Measurements from ENCODE around the gene FKBP15. TPM values are rescaled to one million over a fixed set of nuclear protein-coding genes. Genes with fewer than 3 reads are reported as not detected.

FKBP15 gene
- polyA plus RNA-seq, 1 donor (not counting 4 experiments of a cell fraction or from before 2014, with no cell fraction given): 22.4 TPM

- Histone ChIP-seq H3K9me3 (ENCODE audit: control insufficient read depth, low read depth, low read length) (no peaks in the 10 kb centered on the region), H3K9me1 (ENCODE audit: control insufficient read depth, extremely low read depth, insufficient read depth, low read length) (no peaks in the 10 kb centered on the region), H3K79me2 (ENCODE audit: control insufficient read depth, insufficient read depth, low read length) (no peaks in the 10 kb centered on the region), H3K4me1 (ENCODE audit: control insufficient read depth, extremely low read depth, insufficient read depth, low read length) (no peaks in the 10 kb centered on the region), H3K27ac (ENCODE audit: control insufficient read depth, insufficient read depth, low read length) (no peak overlapping the region), H3K4me2 (ENCODE audit: control insufficient read depth, extremely low read depth, insufficient read depth, low read depth, low read length) (no peak overlapping the region), H3K36me3 (ENCODE audit: control insufficient read depth in 2 of 2, extremely low read depth in 1 of 2, insufficient read depth in 2 of 2, low read length in 2 of 2) (peaks cover 11 to 13% of the 10 kb centered on the region in 2 experiments), H3K27me3 (ENCODE audit: control insufficient read depth, extremely low read depth, insufficient read depth, low read length) (no peaks in the 10 kb centered on the region), H4K20me1 (ENCODE audit: control insufficient read depth, extremely low read depth, insufficient read depth, low read length) (no peaks in the 10 kb centered on the region), H3K9ac (ENCODE audit: control insufficient read depth, extremely low read depth, insufficient read depth, low read length) (no peak overlapping the region), H2AFZ (ENCODE audit: control insufficient read depth, low read length) (no peak overlapping the region), H3K4me3 (ENCODE audit: control insufficient read depth in 2 of 3, extremely low read depth in 1 of 3, insufficient read depth in 2 of 3, low read depth in 1 of 3, low read length in 3 of 3) (no peak overlapping the region)
- TF ChIP-seq EZH2 (IDR thresholded peaks at IDR 0.05; ENCODE audit: low read length): no peak
- TF ChIP-seq, protein P1, sequence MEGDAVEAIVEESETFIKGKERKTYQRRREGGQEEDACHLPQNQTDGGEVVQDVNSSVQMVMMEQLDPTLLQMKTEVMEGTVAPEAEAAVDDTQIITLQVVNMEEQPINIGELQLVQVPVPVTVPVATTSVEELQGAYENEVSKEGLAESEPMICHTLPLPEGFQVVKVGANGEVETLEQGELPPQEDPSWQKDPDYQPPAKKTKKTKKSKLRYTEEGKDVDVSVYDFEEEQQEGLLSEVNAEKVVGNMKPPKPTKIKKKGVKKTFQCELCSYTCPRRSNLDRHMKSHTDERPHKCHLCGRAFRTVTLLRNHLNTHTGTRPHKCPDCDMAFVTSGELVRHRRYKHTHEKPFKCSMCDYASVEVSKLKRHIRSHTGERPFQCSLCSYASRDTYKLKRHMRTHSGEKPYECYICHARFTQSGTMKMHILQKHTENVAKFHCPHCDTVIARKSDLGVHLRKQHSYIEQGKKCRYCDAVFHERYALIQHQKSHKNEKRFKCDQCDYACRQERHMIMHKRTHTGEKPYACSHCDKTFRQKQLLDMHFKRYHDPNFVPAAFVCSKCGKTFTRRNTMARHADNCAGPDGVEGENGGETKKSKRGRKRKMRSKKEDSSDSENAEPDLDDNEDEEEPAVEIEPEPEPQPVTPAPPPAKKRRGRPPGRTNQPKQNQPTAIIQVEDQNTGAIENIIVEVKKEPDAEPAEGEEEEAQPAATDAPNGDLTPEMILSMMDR (optimal IDR thresholded peaks at IDR 0.05 in 1 of 3, IDR thresholded peaks at IDR 0.05 in 1 of 3, conservative IDR thresholded peaks at IDR 0.05 in 1 of 3; ENCODE audit: extremely low read depth in 1 of 3, insufficient read depth in 2 of 3, low read length in 3 of 3): no peak
- dilution Hi-C loops (cut with MboI; ENCODE audit: extremely low pct_ligation_motif_present, low sequenced_read_pairs): loop anchor here (10.0 kb wide), 1 partner anchor 225 kb away; no protein-coding TSS in a partner anchor
- DNase-seq (ENCODE audit: low read depth, low spot score) (no peak), FAIRE-seq (no peak)
Measured at GRCh38 chr9:113199683-113200329, 21.3 kb downstream of the FKBP15 start.

- no peak for FAIRE-seq
- no peak for DNase-seq (ENCODE audit: low read depth, low spot score)
- Histone ChIP-seq H3K9me1 (ENCODE audit: control insufficient read depth, extremely low read depth, insufficient read depth, low read length) (no peaks in the 10 kb centered on the region), H4K20me1 (ENCODE audit: control insufficient read depth, extremely low read depth, insufficient read depth, low read length) (no peaks in the 10 kb centered on the region), H3K36me3 (ENCODE audit: control insufficient read depth in 2 of 2, extremely low read depth in 1 of 2, insufficient read depth in 2 of 2, low read length in 2 of 2) (peaks cover 7% of the 10 kb centered on the region in 2 experiments), H3K4me1 (ENCODE audit: control insufficient read depth, extremely low read depth, insufficient read depth, low read length) (peaks cover 14% of the 10 kb centered on the region), H2AFZ (ENCODE audit: control insufficient read depth, low read length) (no peak overlapping the region), H3K79me2 (ENCODE audit: control insufficient read depth, insufficient read depth, low read length) (no peaks in the 10 kb centered on the region), H3K4me3 (ENCODE audit: control insufficient read depth in 2 of 3, extremely low read depth in 1 of 3, insufficient read depth in 2 of 3, low read depth in 1 of 3, low read length in 3 of 3) (no peak overlapping the region), H3K4me2 (ENCODE audit: control insufficient read depth, extremely low read depth, insufficient read depth, low read depth, low read length) (no peak overlapping the region), H3K9me3 (ENCODE audit: control insufficient read depth, low read depth, low read length) (no peaks in the 10 kb centered on the region), H3K9ac (ENCODE audit: control insufficient read depth, extremely low read depth, insufficient read depth, low read length) (no peak overlapping the region), H3K27me3 (ENCODE audit: control insufficient read depth, extremely low read depth, insufficient read depth, low read length) (no peaks in the 10 kb centered on the region), H3K27ac (ENCODE audit: control insufficient read depth, insufficient read depth, low read length) (no peak overlapping the region)
- TF ChIP-seq EZH2 (IDR thresholded peaks at IDR 0.05; ENCODE audit: low read length): no peak
- TF ChIP-seq, protein P1 (optimal IDR thresholded peaks at IDR 0.05 in 1 of 3, IDR thresholded peaks at IDR 0.05 in 1 of 3, conservative IDR thresholded peaks at IDR 0.05 in 1 of 3; ENCODE audit: extremely low read depth in 1 of 3, insufficient read depth in 2 of 3, low read length in 3 of 3): no peak
- dilution Hi-C loops (cut with MboI; ENCODE audit: extremely low pct_ligation_motif_present, low sequenced_read_pairs): loop anchor here (10.0 kb wide), 1 partner anchor 232 kb away; no protein-coding TSS in a partner anchor
Measured at GRCh38 chr9:113192455-113192854, 28.6 kb downstream of the FKBP15 start.
